LNCAP (cell line): ENCODE data around the gene NDUFAF8.

Source experiments
- CTCF ChIP-seq: fragments of 450-650 bp; IDR thresholded peaks from 2 replicates; pipeline ENCODE4 v1.5.1; 2017; ENCODE audit warnings: mild to moderate bottlenecking

NDUFAF8 gene

GRCh38 chr17:81238815-81239713 is at the start of gene NDUFAF8, which contains the start of gene TEPSIN:
TSS of gene NDUFAF8 (plus strand) at chr17:81239318. CDS start at chr17:81239364, 46 bp downstream.
TSS of gene TEPSIN (minus strand) at chr17:81239055. CDS start at chr17:81239033, 22 bp downstream.
- TF ChIP-seq CTCF = no peak

- no peak for TF ChIP-seq CTCF
Measured at GRCh38 chr17:81189670-81190530, 49.2 kb upstream of the NDUFAF8 start.

- no peak for TF ChIP-seq CTCF
Measured at GRCh38 chr17:81190591-81190990, 48.5 kb upstream of the NDUFAF8 start.

GRCh38 chr17:81191116-81191515 is 48.0 kb upstream of the NDUFAF8 start:
- no peak for TF ChIP-seq CTCF

GRCh38 chr17:81191646-81192045 is 47.5 kb upstream of the NDUFAF8 start:
- TF ChIP-seq CTCF = no peak

- no peak for TF ChIP-seq CTCF
Measured at GRCh38 chr17:81192386-81193050, 46.6 kb upstream of the NDUFAF8 start.

- TF ChIP-seq CTCF = no peak
Measured at GRCh38 chr17:81193051-81193410, 46.1 kb upstream of the NDUFAF8 start.
